Lower lobe of right lung (tissue), 2 donors: ENCODE results near the gene ARHGEF6. TPM values are rescaled to one million over a fixed set of nuclear protein-coding genes. Genes with fewer than 3 reads are reported as not detected.

Experiments
- ATAC-seq, 2 donors: fragments of 200-7000 bp; cut with Tn5 transposase; one replicate each; pipeline ENCODE4 v1.9.1; 2020 to 2022; ENCODE audit warnings: mild to moderate bottlenecking in 2 of 2, moderate library complexity in 2 of 2
- DNase-seq: peaks from one replicate; pipeline ENCODE4 v3.0.0-alpha.2; 2020
- H3K27ac ChIP-seq: fragments of 200-600 bp; one replicate; pipeline ENCODE4 v1.8.0; 2022
- H3K27me3 ChIP-seq: fragments of 200-600 bp; one replicate; pipeline ENCODE4 v1.8.0; 2022; ENCODE audit warnings: low read depth
- H3K36me3 ChIP-seq: fragments of 200-600 bp; one replicate; pipeline ENCODE4 v1.8.0; 2022; ENCODE audit warnings: mild to moderate bottlenecking
- H3K4me1 ChIP-seq: fragments of 200-600 bp; one replicate; pipeline ENCODE4 v1.8.0; 2022
- H3K4me3 ChIP-seq: fragments of 200-600 bp; one replicate; pipeline ENCODE4 v1.8.0; 2022; ENCODE audit warnings: mild to moderate bottlenecking
- H3K9me3 ChIP-seq: fragments of 200-600 bp; one replicate; pipeline ENCODE4 v1.8.0; 2022
- intact Hi-C: fragments of 100-400 bp; cut with DNase I; formaldehyde crosslinking; loops from one replicate; pipeline ENCODE4 v1.11.0; 2022
- total RNA-seq: library from RNA; stranded (reverse); fragmentation: NEBNext Ultra II Directional; extraction: Animal tissue kit (Norgen Biotek cat#: 25700); gene quantifications from one replicate; pipeline ENCODE4 v1.2.1, GENCODE V29; 2021
- TF ChIP-seq, protein P1 (sequence below): fragments of 200-600 bp; IDR thresholded peaks from one replicate; pipeline ENCODE4 v1.8.0; 2022; ENCODE audit warnings: antibody characterized with exemption, mild to moderate bottlenecking
- donor health status: DM: no; HTN: yes; CAD: no; lungs with severe emphysema.

The ARHGEF6 gene
- total RNA-seq, 1 donor from 2014 or later: 33.7 TPM

DNA sequence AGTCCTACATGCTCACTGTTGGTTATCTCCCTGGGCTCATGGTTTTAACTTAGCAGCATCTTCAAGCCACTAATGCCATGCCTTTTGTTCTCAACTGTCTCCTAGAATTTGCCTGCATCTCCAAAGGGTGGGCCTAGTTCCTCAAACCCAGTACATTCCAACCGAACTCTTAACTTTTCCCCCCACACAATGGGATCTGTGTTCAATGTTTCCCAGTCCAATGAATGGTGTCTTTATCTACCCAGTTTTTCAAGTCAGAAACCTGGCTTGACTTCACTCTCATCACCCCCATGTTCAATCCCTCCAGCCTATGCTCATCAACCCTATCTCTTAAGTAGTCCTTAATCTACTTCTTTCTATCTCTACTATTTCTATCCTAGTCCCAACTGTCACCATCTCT, 119.8 kb downstream of the ARHGEF6 start:
- Histone ChIP-seq H3K27ac (no peak overlapping the region), H3K4me3 (no peak overlapping the region), H3K9me3 (no peaks in the 10 kb centered on the region), H3K27me3 (no peaks in the 10 kb centered on the region), H3K36me3 (no peaks in the 10 kb centered on the region), H3K4me1 (no peaks in the 10 kb centered on the region)
- TF ChIP-seq, protein P1, sequence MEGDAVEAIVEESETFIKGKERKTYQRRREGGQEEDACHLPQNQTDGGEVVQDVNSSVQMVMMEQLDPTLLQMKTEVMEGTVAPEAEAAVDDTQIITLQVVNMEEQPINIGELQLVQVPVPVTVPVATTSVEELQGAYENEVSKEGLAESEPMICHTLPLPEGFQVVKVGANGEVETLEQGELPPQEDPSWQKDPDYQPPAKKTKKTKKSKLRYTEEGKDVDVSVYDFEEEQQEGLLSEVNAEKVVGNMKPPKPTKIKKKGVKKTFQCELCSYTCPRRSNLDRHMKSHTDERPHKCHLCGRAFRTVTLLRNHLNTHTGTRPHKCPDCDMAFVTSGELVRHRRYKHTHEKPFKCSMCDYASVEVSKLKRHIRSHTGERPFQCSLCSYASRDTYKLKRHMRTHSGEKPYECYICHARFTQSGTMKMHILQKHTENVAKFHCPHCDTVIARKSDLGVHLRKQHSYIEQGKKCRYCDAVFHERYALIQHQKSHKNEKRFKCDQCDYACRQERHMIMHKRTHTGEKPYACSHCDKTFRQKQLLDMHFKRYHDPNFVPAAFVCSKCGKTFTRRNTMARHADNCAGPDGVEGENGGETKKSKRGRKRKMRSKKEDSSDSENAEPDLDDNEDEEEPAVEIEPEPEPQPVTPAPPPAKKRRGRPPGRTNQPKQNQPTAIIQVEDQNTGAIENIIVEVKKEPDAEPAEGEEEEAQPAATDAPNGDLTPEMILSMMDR: no peak
- ATAC-seq (no peak), DNase-seq (no peak)
- intact Hi-C loops: no loop called here

DNA sequence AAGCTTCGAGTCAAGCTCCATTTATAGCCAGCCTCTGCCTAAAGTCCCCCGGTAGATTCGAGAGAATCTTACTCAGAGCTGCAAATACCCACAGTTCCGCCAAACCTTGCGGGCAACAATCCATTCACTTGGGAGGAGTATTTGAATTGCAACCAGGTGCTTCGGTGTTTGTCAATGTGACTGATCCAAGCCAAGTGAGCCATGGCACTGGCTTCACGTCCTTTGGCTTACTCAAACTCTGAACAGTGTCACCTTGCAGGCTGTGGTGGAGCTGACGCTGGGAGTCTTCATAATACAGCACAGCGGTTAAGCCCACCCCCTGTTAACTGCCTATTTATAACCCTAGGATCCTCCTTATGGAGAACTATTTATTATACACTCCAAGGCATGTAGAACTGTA, 121.6 kb downstream of the ARHGEF6 start:
- TF ChIP-seq, protein P1: no peak
- DNase-seq (no peak), ATAC-seq (no peak)
- Histone ChIP-seq H3K36me3 (no peaks in the 10 kb centered on the region), H3K4me1 (no peaks in the 10 kb centered on the region), H3K4me3 (no peak overlapping the region), H3K9me3 (no peaks in the 10 kb centered on the region), H3K27me3 (no peaks in the 10 kb centered on the region), H3K27ac (no peak overlapping the region)
- intact Hi-C loops: no loop called here

DNA sequence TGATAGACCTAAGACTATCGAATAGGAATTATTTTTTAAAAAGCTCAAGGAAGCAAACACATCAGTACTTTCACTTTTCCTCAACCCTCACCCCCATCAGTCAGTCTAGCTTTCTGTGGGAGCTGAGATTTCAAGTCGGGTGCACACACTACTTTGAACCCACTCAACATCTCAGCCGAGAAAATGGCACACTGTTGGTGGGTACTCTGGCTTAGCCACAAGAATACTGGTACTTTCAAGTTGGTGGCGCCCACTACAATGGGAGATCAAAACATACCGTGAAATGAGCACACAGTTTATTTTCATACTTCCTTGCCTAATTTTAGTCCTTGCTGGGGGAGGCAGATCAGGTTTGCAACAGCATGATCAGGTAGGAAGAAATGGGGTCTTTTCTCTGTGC, 122.6 kb downstream of the ARHGEF6 start:
- Histone ChIP-seq H3K4me1 (no peaks in the 10 kb centered on the region), H3K9me3 (no peaks in the 10 kb centered on the region), H3K36me3 (no peaks in the 10 kb centered on the region), H3K27me3 (no peaks in the 10 kb centered on the region), H3K4me3 (no peak overlapping the region), H3K27ac (no peak overlapping the region)
- TF ChIP-seq, protein P1: no peak
- intact Hi-C loops: no loop called here
- ATAC-seq (no peak), DNase-seq (no peak)

DNA sequence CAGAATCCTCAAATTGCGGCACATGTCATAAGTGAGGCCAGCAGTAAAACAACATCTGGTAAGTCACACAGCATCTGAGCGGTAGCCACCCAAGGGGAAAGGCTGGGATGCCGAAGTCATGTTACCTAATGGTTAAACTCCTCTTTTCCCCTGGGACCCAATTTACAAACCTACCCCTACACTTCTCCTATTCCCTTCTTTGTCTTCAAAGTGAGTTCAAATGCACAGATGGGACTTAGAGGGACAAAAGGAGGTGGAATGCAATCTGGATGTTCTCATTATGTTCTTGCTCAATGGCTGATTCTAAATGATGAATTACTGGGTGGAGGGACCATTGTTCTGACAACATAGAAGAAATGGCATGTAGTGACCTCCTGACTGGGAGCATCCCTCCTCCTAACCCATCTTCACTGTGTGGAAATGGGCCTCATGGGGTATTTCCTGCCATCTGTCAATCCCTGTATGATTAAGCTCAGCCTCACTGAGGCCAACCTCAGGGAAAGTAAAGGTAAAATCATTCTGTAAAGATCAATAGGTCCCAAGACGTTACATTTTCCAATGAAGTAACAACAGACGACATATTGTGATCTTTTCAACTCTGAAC, 124.3 kb downstream of the ARHGEF6 start:
- intact Hi-C loops: no loop called here

DNA sequence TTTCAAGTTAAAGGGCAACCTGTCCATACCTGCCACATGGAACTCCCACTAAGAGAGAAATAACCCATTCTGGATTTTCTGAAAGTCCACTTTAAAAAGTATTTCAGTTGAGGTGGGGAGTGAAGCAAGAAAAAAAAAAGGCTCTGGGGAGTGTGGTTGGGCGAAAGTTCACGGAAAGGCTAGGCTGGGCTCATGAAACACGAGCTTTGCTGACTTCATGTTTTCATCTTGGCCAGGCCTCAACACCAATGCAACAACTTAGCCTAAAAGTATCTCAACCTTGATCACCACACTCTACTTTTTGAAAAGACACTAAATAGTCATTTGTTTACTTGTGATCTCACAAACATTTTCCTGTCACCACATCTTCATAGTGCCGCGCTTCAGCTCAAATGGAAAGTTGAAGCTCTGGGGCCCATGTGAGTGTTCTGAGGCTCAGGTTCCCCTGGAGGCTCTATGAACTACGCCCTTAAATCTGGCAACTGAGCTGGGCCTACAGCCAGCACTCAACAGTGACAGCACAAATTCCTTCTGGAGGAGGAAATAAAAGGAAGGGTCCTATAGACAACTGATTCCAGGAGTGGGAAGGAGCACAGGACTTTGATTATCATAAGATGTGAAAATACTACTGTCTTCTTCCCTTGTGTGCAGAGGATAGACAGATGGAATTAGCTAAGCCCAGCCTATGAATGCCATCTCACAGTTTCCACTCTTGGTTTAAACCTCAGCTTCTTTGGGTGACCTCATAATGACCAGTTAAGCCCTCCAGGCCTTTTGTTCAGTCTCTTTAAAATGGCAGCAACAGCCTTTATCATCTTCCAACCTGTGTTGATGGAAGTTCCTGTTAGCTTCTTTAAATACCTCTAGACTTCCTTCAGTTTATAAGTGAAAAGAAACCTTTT, 127.7 kb downstream of the ARHGEF6 start:
- intact Hi-C loops: no loop called here
- ATAC-seq: no peak

More for the DNA sequence above, 124.3 kb downstream of the ARHGEF6 start:
- no peaks in the 10 kb centered on the region for H3K9me3 ChIP-seq
- H3K4me1 ChIP-seq: no peaks in the 10 kb centered on the region
- no peak for DNase-seq
- ATAC-seq: no peak
- TF ChIP-seq, protein P1: no peak
- no peaks in the 10 kb centered on the region for H3K36me3 ChIP-seq
- H3K27me3 ChIP-seq: no peaks in the 10 kb centered on the region
- H3K4me3 ChIP-seq: no peak overlapping the region
- H3K27ac ChIP-seq: no peak overlapping the region

More for the DNA sequence above, 127.7 kb downstream of the ARHGEF6 start:
- no peaks in the 10 kb centered on the region for H3K9me3 ChIP-seq
- no peaks in the 10 kb centered on the region for H3K4me1 ChIP-seq
- H3K27ac ChIP-seq: no peak overlapping the region
- TF ChIP-seq, protein P1: no peak
- no peak overlapping the region for H3K4me3 ChIP-seq
- H3K36me3 ChIP-seq: no peaks in the 10 kb centered on the region
- DNase-seq: no peak
- no peaks in the 10 kb centered on the region for H3K27me3 ChIP-seq
